Mammary epithelial cell (primary cell): Measurements from ENCODE around the gene SUMF2.

Experiments
- CTCF ChIP-seq, 2 donors: IDR thresholded peaks in 1 of 2; conservative IDR thresholded peaks in 1 of 2; 2 replicates each; pipeline ENCODE4 v1.5.1; 2011 to 2012; ENCODE audit warnings: inconsistent platforms in 2 of 2, low read length in 2 of 2, mild to moderate bottlenecking in 2 of 2, control low read depth in 1 of 2, low read depth in 1 of 2; ENCODE audit not compliant: insufficient read depth in 1 of 2; ENCODE audit errors: extremely low read depth in 1 of 2
- EZH2 ChIP-seq: IDR thresholded peaks from 2 replicates; pipeline ENCODE4 v1.6.1; 2012; ENCODE audit warnings: low read length, inconsistent platforms, borderline replicate concordance

GRCh38 chr7:56053379-56053778, 10.7 kb upstream of the SUMF2 start:
- TF ChIP-seq CTCF (conservative IDR thresholded peaks at IDR 0.05 in 1 of 2, IDR thresholded peaks at IDR 0.05 in 1 of 2; ENCODE audit: extremely low read depth in 1 of 2, insufficient read depth in 1 of 2, low read depth in 1 of 2, low read length in 2 of 2): no peak
- TF ChIP-seq EZH2: no peak
